H1 (cell line): ENCODE results near the gene CCDC73. TPM values are rescaled to one million over a fixed set of nuclear protein-coding genes. Genes with fewer than 3 reads are reported as not detected.

Experiments used
- CTCF ChIA-PET: fragments of 300-600 bp; sonication (Branson Sonifier 250); formaldehyde crosslinking; loops from one replicate; lab custom pipeline; 2021; ENCODE audit not compliant: partially characterized antibody; lab: Charles Lee
- POLR2A ChIA-PET: fragments of 300-600 bp; sonication (Branson Sonifier 250); formaldehyde crosslinking; loops from one replicate; lab custom pipeline; 2021; ENCODE audit warnings: inconsistent platforms; ENCODE audit not compliant: partially characterized antibody; lab: Charles Lee
- DNase-seq, 2 experiments: peaks; one replicate each; pipeline versions ENCODE4 v3.0.0 to v3.0.0-alpha.2; 2010 to 2022; ENCODE audit warnings: low spot score in 2 of 2, low read depth in 1 of 2, mixed read lengths in 1 of 2
- FAIRE-seq: peaks from 2 replicates; lab custom pipeline; 2011; peaks lifted over from hg19 to GRCh38; lab: Jason Lieb, UNC
- H2AFZ ChIP-seq: 2 replicates; pipeline ENCODE4 v1.8.1; 2012; ENCODE audit warnings: low read length, inconsistent platforms
- H2AK5ac ChIP-seq: 2 replicates; pipeline ENCODE4 v1.6.1; 2013; ENCODE audit warnings: low read depth, low read length
- H2BK120ac ChIP-seq: replicated peaks from 2 replicates; pipeline ENCODE3; 2013; ENCODE audit warnings: low read depth, low read length, inconsistent platforms
- H2BK12ac ChIP-seq: 2 replicates; pipeline ENCODE4 v1.6.1; 2013; ENCODE audit warnings: low read depth, low read length
- H2BK15ac ChIP-seq: 2 replicates; pipeline ENCODE4 v1.6.1; 2013; ENCODE audit warnings: low read length
- H2BK20ac ChIP-seq: 2 replicates; pipeline ENCODE4 v1.6.1; 2013; ENCODE audit warnings: low read length
- H2BK5ac ChIP-seq: 2 replicates; pipeline ENCODE4 v1.6.1; 2013; ENCODE audit warnings: low read depth, low read length
- H3K14ac ChIP-seq: 2 replicates; pipeline ENCODE4 v1.6.1; 2013; ENCODE audit warnings: inconsistent platforms; ENCODE audit not compliant: insufficient read length
- H3K18ac ChIP-seq: 2 replicates; pipeline ENCODE4 v1.6.1; 2013; ENCODE audit warnings: low read length; ENCODE audit errors: extremely low read depth
- H3K23ac ChIP-seq: 2 replicates; pipeline ENCODE4 v1.6.1; 2013; ENCODE audit warnings: inconsistent platforms; ENCODE audit not compliant: insufficient read length
- H3K23me2 ChIP-seq: 2 replicates; pipeline ENCODE4 v1.6.1; 2013; ENCODE audit warnings: low read depth, low read length
- H3K27ac ChIP-seq: 2 replicates; pipeline ENCODE4 v1.6.1; 2011; ENCODE audit warnings: low read depth, low read length, inconsistent platforms
- H3K27me3 ChIP-seq, 4 experiments: replicated peaks in 1 of 4; 1 replicate in 1 of 4; 2 replicates in 3 of 4; pipeline versions ENCODE4 v1.6.1 to v1.8.1; 2011 to 2013; ENCODE audit warnings: low read length in 3 of 4, mild to moderate bottlenecking in 3 of 4, inconsistent platforms in 2 of 4, mixed read lengths in 2 of 4, moderate library complexity in 1 of 4; ENCODE audit not compliant: control insufficient read depth in 3 of 4, insufficient read depth in 3 of 4; ENCODE audit errors: extremely low read depth in 1 of 4
- H3K36me3 ChIP-seq, 4 experiments: 2 replicates each; pipeline versions ENCODE4 v1.6.1 to v1.8.1; 2011 to 2013; ENCODE audit warnings: mild to moderate bottlenecking in 4 of 4, low read length in 3 of 4, moderate library complexity in 2 of 4, control low read depth in 1 of 4, inconsistent platforms in 1 of 4; ENCODE audit not compliant: insufficient read depth in 4 of 4, control insufficient read depth in 2 of 4
- H3K4ac ChIP-seq: replicated peaks from 2 replicates; pipeline ENCODE3; 2013; ENCODE audit warnings: low read length, low read depth, mixed read lengths, inconsistent platforms; ENCODE audit not compliant: insufficient read length
- H3K4me1 ChIP-seq, 4 experiments: replicated peaks in 1 of 4; 1 replicate in 1 of 4; 2 replicates in 3 of 4; pipeline versions ENCODE4 v1.6.1 to v1.8.1; 2011 to 2013; ENCODE audit warnings: low read length in 3 of 4, inconsistent platforms in 2 of 4, mixed read lengths in 1 of 4; ENCODE audit not compliant: insufficient read depth in 4 of 4, control insufficient read depth in 3 of 4
- H3K4me2 ChIP-seq, 2 experiments: 2 replicates each; pipeline versions ENCODE4 v1.6.1 to v1.8.1; 2011 to 2013; ENCODE audit warnings: low read depth in 2 of 2, low read length in 2 of 2, control low read depth in 1 of 2, inconsistent platforms in 1 of 2, mild to moderate bottlenecking in 1 of 2; ENCODE audit not compliant: insufficient read depth in 1 of 2
- H3K4me3 ChIP-seq, 4 experiments: fragments of 200-600, 300-600 bp in 1 of 4; sonication (generic), shearing (Covaris generic), sonication (Bioruptor Twin) in 1 of 4; 2 replicates each; pipeline versions ENCODE4 v1.5.1 to v1.8.1; 2011 to 2016; ENCODE audit warnings: low read length in 4 of 4, low read depth in 3 of 4, control low read depth in 2 of 4, inconsistent platforms in 2 of 4, mild to moderate bottlenecking in 2 of 4, mixed read lengths in 1 of 4, moderate library complexity in 1 of 4; ENCODE audit not compliant: insufficient read depth in 2 of 4; ENCODE audit errors: extremely low read depth in 1 of 4
- H3K56ac ChIP-seq: replicated peaks from 2 replicates; pipeline ENCODE3; 2013; ENCODE audit warnings: low read depth, mild to moderate bottlenecking, mixed read lengths, low read length, inconsistent platforms; ENCODE audit not compliant: insufficient read length
- H3K79me1 ChIP-seq: 2 replicates; pipeline ENCODE4 v1.6.1; 2013; ENCODE audit warnings: low read depth, low read length, control low read depth
- H3K79me2 ChIP-seq, 2 experiments: 2 replicates each; pipeline versions ENCODE4 v1.6.1 to v1.8.1; 2012 to 2013; ENCODE audit warnings: low read length in 2 of 2, mild to moderate bottlenecking in 2 of 2, inconsistent platforms in 1 of 2; ENCODE audit not compliant: insufficient read depth in 2 of 2, control insufficient read depth in 1 of 2
- H3K9ac ChIP-seq, 4 experiments: replicated peaks in 1 of 4; 1 replicate in 1 of 4; 2 replicates in 3 of 4; pipeline versions ENCODE4 v1.6.1 to v1.8.1; 2011 to 2013; ENCODE audit warnings: low read depth in 3 of 4, low read length in 3 of 4, control low read depth in 2 of 4, mild to moderate bottlenecking in 2 of 4, moderate library complexity in 2 of 4, inconsistent platforms in 1 of 4; ENCODE audit errors: extremely low read depth in 1 of 4
- H3K9me3 ChIP-seq, 2 experiments: 2 replicates each; pipeline versions ENCODE4 v1.6.1 to v1.8.1; 2012 to 2013; ENCODE audit warnings: mild to moderate bottlenecking in 2 of 2, moderate library complexity in 2 of 2, control low read depth in 1 of 2, inconsistent platforms in 1 of 2, low read depth in 1 of 2, low read length in 1 of 2, mixed read lengths in 1 of 2; ENCODE audit not compliant: insufficient read depth in 2 of 2
- H4K20me1 ChIP-seq, 2 experiments: replicated peaks in 1 of 2; 2 replicates each; pipeline versions ENCODE3 to v1.8.1; 2011 to 2013; ENCODE audit warnings: inconsistent platforms in 2 of 2, low read length in 2 of 2, mild to moderate bottlenecking in 1 of 2; ENCODE audit not compliant: insufficient read depth in 2 of 2, control insufficient read depth in 1 of 2
- H4K5ac ChIP-seq: 2 replicates; pipeline ENCODE4 v1.6.1; 2013; ENCODE audit warnings: low read length, low read depth, mixed read lengths, inconsistent platforms; ENCODE audit not compliant: insufficient read length
- H4K8ac ChIP-seq: 2 replicates; pipeline ENCODE4 v1.8.0; 2013; ENCODE audit warnings: mild to moderate bottlenecking, moderate library complexity, low read length, inconsistent platforms; ENCODE audit not compliant: insufficient read depth; ENCODE audit errors: extremely low read depth
- H4K91ac ChIP-seq: replicated peaks from 2 replicates; pipeline ENCODE3; 2013; ENCODE audit warnings: low read length, mixed read lengths, inconsistent platforms; ENCODE audit not compliant: insufficient read length
- BRCA1 ChIP-seq: IDR thresholded peaks from 2 replicates; pipeline ENCODE4 v1.6.1; 2012; ENCODE audit warnings: low read depth, low read length, improper control_type of control experiment
- CBX8 ChIP-seq: fragments of 300-800, 300-1000 bp; sonication (generic); IDR thresholded peaks from 2 replicates; pipeline ENCODE4 v1.7.1; 2016; ENCODE audit warnings: low read depth, low read length, borderline replicate concordance
- CHD1 ChIP-seq: IDR thresholded peaks from 2 replicates; pipeline ENCODE4 v1.6.1; 2012; ENCODE audit warnings: low read depth, low read length, improper control_type of control experiment
- CTBP2 ChIP-seq: IDR thresholded peaks from 2 replicates; pipeline ENCODE4 v1.7.0; 2011; ENCODE audit warnings: borderline replicate concordance, mild to moderate bottlenecking, moderate library complexity, mixed read lengths, low read length; ENCODE audit not compliant: insufficient read depth, insufficient read length
- GTF2F1 ChIP-seq: IDR thresholded peaks from 2 replicates; pipeline ENCODE4 v1.6.1; 2012; ENCODE audit warnings: low read depth, low read length, improper control_type of control experiment, borderline replicate concordance
- KDM5A ChIP-seq: fragments of 200-600 bp; IDR thresholded peaks from 2 replicates; pipeline ENCODE4 v1.7.1; 2012; ENCODE audit warnings: mild to moderate bottlenecking, low read length, inconsistent platforms, mixed read lengths
- NANOG ChIP-seq: IDR thresholded peaks from 2 replicates; pipeline ENCODE4 v1.6.1; 2011; ENCODE audit warnings: low read length, low read depth, mild to moderate bottlenecking, inconsistent platforms; ENCODE audit not compliant: insufficient read depth, poor library complexity, severe bottlenecking
- RXRA ChIP-seq: IDR thresholded peaks from 2 replicates; pipeline ENCODE4 v1.6.1; 2011; ENCODE audit warnings: low read depth, mild to moderate bottlenecking, low read length, moderate library complexity; ENCODE audit not compliant: insufficient read depth
- SP2 ChIP-seq: IDR thresholded peaks from 2 replicates; pipeline ENCODE4 v1.6.1; 2012; ENCODE audit warnings: mild to moderate bottlenecking, low read length, inconsistent platforms
- SRF ChIP-seq: IDR thresholded peaks from 2 replicates; pipeline ENCODE4 v1.6.1; 2011; ENCODE audit warnings: mild to moderate bottlenecking, low read depth, low read length, moderate library complexity
- USF2 ChIP-seq: IDR thresholded peaks from 2 replicates; pipeline ENCODE4 v1.6.1; 2011; ENCODE audit warnings: low read length, improper control_type of control experiment
- WGBS, 2 experiments: shearing (Covaris generic) in 1 of 2; methylation state at CpG; one replicate each; pipeline versions ENCODE4 v1.1.6 to v1.1.7; 2013 to 2015; ENCODE audit warnings: low lambda C conversion rate in 2 of 2, mixed read lengths in 2 of 2, inconsistent platforms in 1 of 2, low coverage in 1 of 2, missing lambda C conversion rate in 1 of 2; ENCODE audit not compliant: insufficient replicate concordance in 2 of 2, insufficient coverage in 1 of 2, insufficient read length in 1 of 2; ENCODE audit errors: extremely low coverage in 1 of 2, missing lambda C conversion rate in 1 of 2; 5-methylcytosine and 5-hydroxymethylcytosine counted together
- polyA plus RNA-seq, 7 experiments: library from polyadenylated mRNA; depleted of rRNA in 3 of 7; stranded (reverse) in 5 of 7; unstranded in 2 of 7; fragments of >200 nt in 5 of 7; fragments of 200-250 nt in 2 of 7; gene quantifications; 1 replicate in 5 of 7; 2 replicates in 1 of 7; 4 replicates in 1 of 7; pipeline versions ENCODE4 v1.2.1 to v1.2.3, GENCODE V29; 2011 to 2013; ENCODE audit warnings: missing spikeins in 2 of 7, mixed read lengths in 2 of 7
- total RNA-seq: library from RNA; stranded (reverse); fragmentation: NEBNext Ultra II Directional; extraction: Animal tissue kit (Norgen Biotek cat#: 25700); gene quantifications from 2 replicates; pipeline ENCODE4 v1.2.1, GENCODE V29; 2021

CCDC73 gene
- total and polyA plus RNA-seq, 2 of the 8 experiments (the other 6 are each of a cell fraction or from before 2014, with no cell fraction given), result not detected

DNA sequence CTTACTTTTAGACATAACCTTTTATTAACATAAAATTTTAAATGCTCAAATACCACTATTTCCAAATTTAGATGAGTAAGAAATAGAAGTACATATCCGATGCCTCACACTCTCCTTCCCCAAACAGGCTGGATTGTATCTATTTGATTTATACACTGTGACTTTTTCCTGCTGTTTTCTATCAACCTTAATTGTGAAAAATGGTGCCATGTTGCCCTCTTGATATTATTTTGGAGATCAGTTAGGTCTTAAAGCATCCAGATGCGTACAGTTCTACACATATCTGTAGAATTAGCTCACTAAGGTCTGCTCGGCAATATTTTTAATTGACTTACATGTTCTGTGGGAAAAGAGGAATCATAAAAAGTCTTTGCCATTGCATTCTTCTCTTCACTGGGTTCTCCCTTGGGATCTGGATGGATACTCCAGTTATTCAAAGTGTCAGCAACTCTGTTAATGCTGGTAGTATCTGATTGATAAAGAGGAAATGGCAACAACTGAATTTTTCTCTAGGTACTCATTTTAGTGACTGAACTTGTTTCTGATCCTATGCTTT, 183.6 kb downstream of the CCDC73 start:
- no peak overlapping the region for H3K14ac ChIP-seq
- H3K4me2 ChIP-seq, result no peak overlapping the region
- H4K5ac ChIP-seq, result no peak overlapping the region
- H3K79me2 ChIP-seq, result no peaks in the 10 kb centered on the region
- DNase-seq, result no peak
- H3K56ac ChIP-seq, result no peak overlapping the region
- no peaks in the 10 kb centered on the region for H4K20me1 ChIP-seq
- CTCF ChIA-PET, result no interaction called here
- no peaks in the 10 kb centered on the region for H3K27me3 ChIP-seq
- H4K91ac ChIP-seq, result no peak overlapping the region
- no peak overlapping the region for H3K18ac ChIP-seq
- WGBS, 2 experiments, result 94% methylated on average over 3 of the region's 3 CpGs; no CpG with 5 or more reads in 1 of the 2 experiments
- H2BK15ac ChIP-seq, result no peak overlapping the region
- H3K4me1 ChIP-seq, result no peaks in the 10 kb centered on the region
- peaks cover 0 to 11% (median 2%) of the 10 kb centered on the region in 4 experiments; a peak in 2 of 8 replicates for H3K36me3 ChIP-seq
- H3K27ac ChIP-seq, result no peak overlapping the region
- H2BK120ac ChIP-seq, result no peak overlapping the region
- no peak overlapping the region for H2BK5ac ChIP-seq
- peaks cover 5 to 6% of the 10 kb centered on the region in 2 experiments; a peak in 1 of 4 replicates for H3K9me3 ChIP-seq
- H4K8ac ChIP-seq, result no peak overlapping the region
- no peak overlapping the region for H2BK12ac ChIP-seq
- no peak for FAIRE-seq
- H3K4ac ChIP-seq, result no peak overlapping the region
- H3K9ac ChIP-seq, result no peak overlapping the region
- H2AFZ ChIP-seq, result no peak overlapping the region
- H3K4me3 ChIP-seq, result no peak overlapping the region
- no peaks in the 10 kb centered on the region for H3K79me1 ChIP-seq
- no peak overlapping the region for H2BK20ac ChIP-seq
- no peak overlapping the region for H3K23ac ChIP-seq
- H3K23me2 ChIP-seq, result no peaks in the 10 kb centered on the region
- POLR2A ChIA-PET, result interaction anchor here (0.7 to 1.3 kb wide), 2 partner anchors 27 to 551 kb away, joined by 3 read pairs; partner anchors contain the start of gene EIF3M
- no peak overlapping the region for H2AK5ac ChIP-seq
- TF ChIP-seq SP2 (no peak), KDM5A (no peak), CHD1 (no peak), NANOG (no peak), BRCA1 (no peak), CTBP2 (no peak), CBX8 (no peak), USF2 (no peak), SRF (no peak), RXRA (no peak), GTF2F1 (no peak)
